ENCODE data around the gene PAX2.

- TF ChIP-seq CTCF (IDR thresholded peaks at IDR 0.05; ENCODE audit: low read length): no peak
- TF ChIP-seq EZH2 (optimal IDR thresholded peaks at IDR 0.05; ENCODE audit: low read depth, low read length): no peak
Measured at GRCh38 chr10:100784126-100784525, 38.7 kb downstream of the PAX2 start.
